HG03097 (cell line): ENCODE data around the gene CACNA1C.

ENCODE experiments used
- ATAC-seq: cut with Tn5 transposase; IDR thresholded peaks from one replicate; pipeline ENCODE4 v1.9.1; 2021; ENCODE audit not compliant: unreplicated experiment, low FRiP score

CACNA1C gene

GRCh38 chr12:2686280-2686646, 633.5 kb downstream of the CACNA1C start:
- no peak for ATAC-seq

- no peak for ATAC-seq
These were observed 634.3 kb downstream of the CACNA1C start for GRCh38 chr12:2687058-2687457.

GRCh38 chr12:2687726-2688125, 634.9 kb downstream of the CACNA1C start:
- ATAC-seq = no peak

GRCh38 chr12:2688381-2688931, 635.7 kb downstream of the CACNA1C start:
- ATAC-seq = no peak

- ATAC-seq = no peak
These were observed 636.6 kb downstream of the CACNA1C start for GRCh38 chr12:2689393-2689792.

GRCh38 chr12:2689879-2690278, 637.1 kb downstream of the CACNA1C start:
- no peak for ATAC-seq

- ATAC-seq = no peak
These were observed 637.7 kb downstream of the CACNA1C start for GRCh38 chr12:2690348-2691005.

GRCh38 chr12:2691006-2691344, 638.2 kb downstream of the CACNA1C start:
- ATAC-seq = no peak

GRCh38 chr12:2691345-2692071, 638.7 kb downstream of the CACNA1C start:
- ATAC-seq = no peak

GRCh38 chr12:2692080-2692479, 639.3 kb downstream of the CACNA1C start:
- no peak for ATAC-seq

- ATAC-seq = no peak
These were observed 640.6 kb downstream of the CACNA1C start for GRCh38 chr12:2693244-2693860.

GRCh38 chr12:2693980-2694610, 641.3 kb downstream of the CACNA1C start:
- no peak for ATAC-seq

- ATAC-seq = no peak
These were observed 643.3 kb downstream of the CACNA1C start for GRCh38 chr12:2696136-2696535.

GRCh38 chr12:2697057-2697800, 644.4 kb downstream of the CACNA1C start:
- ATAC-seq = no peak

- ATAC-seq = no peak
These were observed 645.8 kb downstream of the CACNA1C start for GRCh38 chr12:2698566-2698965.

- ATAC-seq = no peak
These were observed 657.9 kb downstream of the CACNA1C start for GRCh38 chr12:2710701-2711100.

- no peak for ATAC-seq
These were observed 666.6 kb downstream of the CACNA1C start for GRCh38 chr12:2719392-2719791.

GRCh38 chr12:2722806-2723205, 670.0 kb downstream of the CACNA1C start:
- no peak for ATAC-seq

GRCh38 chr12:2732290-2732689, 679.5 kb downstream of the CACNA1C start:
- ATAC-seq = no peak

GRCh38 chr12:2733493-2734355, 680.9 kb downstream of the CACNA1C start:
- no peak for ATAC-seq
